ENCODE results near the gene CATSPERE.

DNA sequence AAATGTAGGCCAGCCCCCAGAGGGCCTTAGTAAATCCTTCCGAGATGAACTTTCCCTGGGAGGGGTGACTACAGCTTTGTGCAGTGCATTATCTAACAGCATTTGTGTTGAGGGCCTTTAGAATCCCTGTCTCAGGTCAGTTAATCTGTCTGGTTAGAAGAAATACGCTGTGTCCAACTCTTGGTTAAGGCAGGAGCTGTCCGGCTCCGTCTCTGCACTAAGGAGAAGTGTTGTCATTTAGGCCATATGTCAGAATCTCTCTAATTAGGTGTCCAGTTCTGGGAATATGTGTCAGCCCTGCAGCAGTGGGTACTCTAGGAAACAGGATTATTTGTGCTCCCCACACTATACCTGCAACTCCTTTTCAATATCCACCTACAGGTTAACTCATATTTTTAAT lies 124.8 kb downstream of the CATSPERE start:
- TF ChIP-seq, protein P1, sequence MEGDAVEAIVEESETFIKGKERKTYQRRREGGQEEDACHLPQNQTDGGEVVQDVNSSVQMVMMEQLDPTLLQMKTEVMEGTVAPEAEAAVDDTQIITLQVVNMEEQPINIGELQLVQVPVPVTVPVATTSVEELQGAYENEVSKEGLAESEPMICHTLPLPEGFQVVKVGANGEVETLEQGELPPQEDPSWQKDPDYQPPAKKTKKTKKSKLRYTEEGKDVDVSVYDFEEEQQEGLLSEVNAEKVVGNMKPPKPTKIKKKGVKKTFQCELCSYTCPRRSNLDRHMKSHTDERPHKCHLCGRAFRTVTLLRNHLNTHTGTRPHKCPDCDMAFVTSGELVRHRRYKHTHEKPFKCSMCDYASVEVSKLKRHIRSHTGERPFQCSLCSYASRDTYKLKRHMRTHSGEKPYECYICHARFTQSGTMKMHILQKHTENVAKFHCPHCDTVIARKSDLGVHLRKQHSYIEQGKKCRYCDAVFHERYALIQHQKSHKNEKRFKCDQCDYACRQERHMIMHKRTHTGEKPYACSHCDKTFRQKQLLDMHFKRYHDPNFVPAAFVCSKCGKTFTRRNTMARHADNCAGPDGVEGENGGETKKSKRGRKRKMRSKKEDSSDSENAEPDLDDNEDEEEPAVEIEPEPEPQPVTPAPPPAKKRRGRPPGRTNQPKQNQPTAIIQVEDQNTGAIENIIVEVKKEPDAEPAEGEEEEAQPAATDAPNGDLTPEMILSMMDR (conservative IDR thresholded peaks at IDR 0.05; ENCODE audit: low read length), result no peak
- no peak for TF ChIP-seq EZH2phosphoT487 (IDR thresholded peaks at IDR 0.05; ENCODE audit: borderline replicate concordance)

Measured in Loucy (cell line).